CD4-positive, CD25-positive, alpha-beta regulatory T cell (primary cell): ENCODE data around the gene ZNF521. TPM values are rescaled to one million over a fixed set of nuclear protein-coding genes. Genes with fewer than 3 reads are reported as not detected.

Experiments used
- ATAC-seq, 2 donors: fragments of 150-1000 bp; cut with Tn5 transposase; one replicate each; pipeline ENCODE4 v1.10.0; 2021; ENCODE audit warnings: low read depth in 2 of 2, moderate number of reproducible peaks in 2 of 2, moderate library complexity in 1 of 2
- DNase-seq, 3 donors: peaks; one replicate each; pipeline versions ENCODE4 v3.0.0 to v3.0.0-alpha.2; 2012 to 2022; ENCODE audit warnings: mixed read lengths in 1 of 3
- H3K27ac ChIP-seq: one replicate; pipeline ENCODE4 v1.7.0; 2013; ENCODE audit warnings: mild to moderate bottlenecking, low read length; ENCODE audit not compliant: insufficient read depth, poor library complexity, severe bottlenecking
- H3K27me3 ChIP-seq: one replicate; pipeline ENCODE4 v1.7.0; 2013; ENCODE audit warnings: low read length; ENCODE audit not compliant: control insufficient read depth, insufficient read depth
- H3K36me3 ChIP-seq: one replicate; pipeline ENCODE4 v1.7.0; 2013; ENCODE audit warnings: mild to moderate bottlenecking, low read length, moderate library complexity; ENCODE audit not compliant: control insufficient read depth, insufficient read depth
- H3K4me1 ChIP-seq: 2 replicates; pipeline ENCODE4 v1.7.0; 2013; ENCODE audit warnings: mild to moderate bottlenecking, low read length; ENCODE audit not compliant: insufficient read depth, control insufficient read depth, poor library complexity, severe bottlenecking
- H3K4me3 ChIP-seq: one replicate; pipeline ENCODE4 v1.7.0; 2013; ENCODE audit warnings: low read depth, mild to moderate bottlenecking, low read length, moderate library complexity
- H3K9me3 ChIP-seq, 2 experiments: 1 replicate in 1 of 2; 2 replicates in 1 of 2; pipeline ENCODE4 v1.7.0; 2013; ENCODE audit warnings: low read length in 2 of 2, mild to moderate bottlenecking in 1 of 2, moderate library complexity in 1 of 2; ENCODE audit not compliant: control insufficient read depth in 2 of 2
- H3K27ac Mint-ChIP-seq, 3 donors: one replicate each; pipeline ENCODE4 v1.8.0; 2020 to 2022; ENCODE audit warnings: mild to moderate bottlenecking in 3 of 3, mixed read lengths in 3 of 3, moderate library complexity in 2 of 3
- H3K27me3 Mint-ChIP-seq: one replicate; pipeline ENCODE4 v1.8.0; 2022; ENCODE audit warnings: mild to moderate bottlenecking, mixed read lengths
- H3K36me3 Mint-ChIP-seq: one replicate; pipeline ENCODE4 v1.8.0; 2020; ENCODE audit warnings: mixed read lengths
- H3K4me1 Mint-ChIP-seq, 4 donors: one replicate each; pipeline ENCODE4 v1.8.0; 2020 to 2022; ENCODE audit warnings: mixed read lengths in 4 of 4, mild to moderate bottlenecking in 1 of 4
- H3K4me3 Mint-ChIP-seq, 4 donors: one replicate each; pipeline ENCODE4 v1.8.0; 2020 to 2022; ENCODE audit warnings: mild to moderate bottlenecking in 4 of 4, mixed read lengths in 4 of 4, moderate library complexity in 3 of 4
- H3K9me3 Mint-ChIP-seq, 7 donors: one replicate each; pipeline ENCODE4 v1.8.0; 2020 to 2022; ENCODE audit warnings: mixed read lengths in 7 of 7, mild to moderate bottlenecking in 3 of 7, moderate library complexity in 2 of 7
- polyA plus RNA-seq, 4 donors: library from polyadenylated mRNA; unstranded; fragments of 300-500 nt; fragmentation: Illumina TruSeq; gene quantifications; one replicate each; pipeline ENCODE4 v1.2.3, GENCODE V29; 2021
- total RNA-seq: library from RNA; stranded (reverse); gene quantifications from one replicate; pipeline ENCODE4 v1.2.3, GENCODE V29; 2022

ZNF521 gene
- total RNA-seq (1.8 TPM), polyA plus RNA-seq (not detected)

DNA sequence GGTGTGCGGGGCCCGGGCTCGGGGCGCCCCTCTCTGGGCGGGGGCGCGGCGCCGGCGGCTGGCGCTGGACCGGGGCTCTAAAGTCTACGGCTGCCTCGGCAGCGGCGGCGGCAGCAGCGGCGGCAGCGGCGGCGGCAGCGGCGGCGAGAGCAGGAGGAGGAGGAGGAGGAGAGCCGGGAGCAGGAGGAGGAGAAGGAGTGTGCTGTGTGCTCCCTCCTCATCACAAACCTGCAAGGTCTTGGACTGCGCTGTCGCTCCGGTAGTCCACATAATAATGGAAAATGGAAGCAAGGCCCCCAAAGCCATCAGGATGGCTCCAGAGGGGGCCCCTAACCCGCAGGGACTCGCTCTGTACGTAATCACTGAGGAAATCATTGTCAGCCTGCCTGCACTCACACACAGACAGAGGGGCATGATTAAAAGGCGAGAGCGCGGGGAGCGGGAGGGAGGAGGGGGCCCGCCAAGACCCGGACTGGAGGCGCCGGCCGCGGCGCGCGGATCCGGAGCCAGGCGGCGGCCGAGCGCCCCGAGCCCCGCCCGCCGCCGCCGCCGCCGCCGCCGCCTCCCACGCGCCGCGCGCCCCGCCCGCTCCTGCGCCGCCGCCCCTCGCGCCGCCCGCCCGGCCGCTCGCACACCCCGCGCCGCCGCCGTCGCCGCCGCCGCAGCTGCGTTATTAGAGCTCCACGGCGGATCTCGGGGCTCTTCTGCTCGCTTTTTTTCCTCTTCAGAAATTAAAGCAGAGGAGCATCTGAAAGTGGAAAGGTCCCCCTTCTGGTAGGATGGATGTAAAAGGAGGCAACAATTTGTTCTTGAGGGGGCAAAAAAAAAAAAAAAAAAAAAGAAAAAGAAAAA lies at the start of gene ZNF521:
TSS of gene ZNF521 (minus strand) at position 390 of the 852 bp plus-strand sequence. CDS start 1,220 bp downstream, outside the sequence.
- Histone ChIP-seq H3K4me1 (peaks cover 24% of the 10 kb centered on the region), H3K9me3 (no peaks in the 10 kb centered on the region), H3K36me3 (no peaks in the 10 kb centered on the region), H3K4me3 (peak within 1 kb of the TSS; percentile 46), H3K27ac (no peak within 1 kb of the TSS), H3K27me3 (peaks cover 35% of the 10 kb centered on the region)
- Mint-ChIP-seq H3K4me1 (peaks cover 0 to 25% (median 7%) of the 10 kb centered on the region in 4 donors), H3K27me3 (peaks cover 69% of the 10 kb centered on the region), H3K9me3 (peaks cover 0 to 7% (median 3%) of the 10 kb centered on the region in 7 donors), H3K27ac (no peak within 1 kb of the TSS), H3K36me3 (no peaks in the 10 kb centered on the region), H3K4me3 (peak within 1 kb of the TSS; percentile 69 to 86 (median 80))
- ATAC-seq (peak; percentile 57 to 73), DNase-seq (peak in 2 of 3 donors; percentile 11 to 39)

DNA sequence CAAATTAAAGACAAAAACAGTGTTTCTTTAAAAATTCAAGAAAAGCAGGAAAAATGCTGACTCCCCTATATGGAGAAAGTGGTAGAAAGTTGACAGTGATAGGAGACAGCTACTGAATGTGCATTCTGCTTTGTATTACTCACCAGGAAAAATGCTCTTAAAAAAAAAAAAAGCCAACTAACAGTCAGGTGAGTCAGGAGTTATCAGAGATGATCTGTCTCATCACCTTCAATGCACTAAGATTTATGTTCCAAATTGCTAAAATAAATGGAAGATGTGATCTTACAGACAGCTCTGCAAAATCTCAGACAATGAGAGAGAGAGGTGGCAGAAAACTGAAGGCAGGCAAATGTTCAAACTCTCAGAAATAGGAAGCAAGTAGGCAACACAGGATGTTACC lies 47.6 kb upstream of the ZNF521 start:
- Mint-ChIP-seq H3K36me3 (no peaks in the 10 kb centered on the region), H3K4me3 (no peak overlapping the region), H3K9me3 (peaks cover 0 to 7% (median 2%) of the 10 kb centered on the region in 7 donors), H3K27me3 (no peaks in the 10 kb centered on the region), H3K4me1 (no peaks in the 10 kb centered on the region), H3K27ac (no peak overlapping the region)
- H3K4me1 ChIP-seq: no peaks in the 10 kb centered on the region
- no peaks in the 10 kb centered on the region for H3K27me3 ChIP-seq
- no peak overlapping the region for H3K27ac ChIP-seq
- ATAC-seq (no peak), DNase-seq (no peak)
- H3K36me3 ChIP-seq: no peaks in the 10 kb centered on the region
- H3K4me3 ChIP-seq: no peak overlapping the region
- peaks cover 0 to 3% of the 10 kb centered on the region in 2 experiments for H3K9me3 ChIP-seq

DNA sequence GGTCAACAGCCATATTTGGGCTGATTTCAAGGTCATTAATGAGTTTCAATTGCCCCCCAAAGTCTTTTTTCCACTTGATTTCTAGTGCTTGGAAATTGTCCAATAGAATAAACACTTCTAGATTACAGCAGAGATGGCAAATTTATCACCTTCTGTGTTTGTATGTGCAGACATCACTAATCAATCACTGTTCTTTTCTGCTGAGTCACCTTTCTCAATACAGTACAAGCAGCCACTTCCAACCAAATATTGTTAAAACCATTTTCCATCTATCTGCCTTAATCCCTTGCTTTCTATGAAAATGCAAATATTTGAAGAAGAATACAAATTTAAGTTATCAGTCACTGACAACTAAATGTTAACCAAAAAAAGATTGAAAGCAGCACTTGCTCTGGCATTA lies 40.2 kb upstream of the ZNF521 start:
- H3K27ac ChIP-seq: no peak overlapping the region
- H3K4me3 ChIP-seq: no peak overlapping the region
- no peaks in the 10 kb centered on the region for H3K4me1 Mint-ChIP-seq
- H3K27me3 Mint-ChIP-seq: no peaks in the 10 kb centered on the region
- H3K9me3 Mint-ChIP-seq: peaks cover 0 to 8% (median 2%) of the 10 kb centered on the region in 7 donors
- no peak for ATAC-seq
- no peak overlapping the region for H3K4me3 Mint-ChIP-seq
- no peaks in the 10 kb centered on the region for H3K4me1 ChIP-seq
- no peaks in the 10 kb centered on the region for H3K36me3 Mint-ChIP-seq
- no peak for DNase-seq
- H3K27ac Mint-ChIP-seq: no peak overlapping the region
- no peaks in the 10 kb centered on the region for H3K36me3 ChIP-seq
- no peaks in the 10 kb centered on the region for H3K27me3 ChIP-seq
- H3K9me3 ChIP-seq: peaks cover 0 to 3% of the 10 kb centered on the region in 2 experiments

DNA sequence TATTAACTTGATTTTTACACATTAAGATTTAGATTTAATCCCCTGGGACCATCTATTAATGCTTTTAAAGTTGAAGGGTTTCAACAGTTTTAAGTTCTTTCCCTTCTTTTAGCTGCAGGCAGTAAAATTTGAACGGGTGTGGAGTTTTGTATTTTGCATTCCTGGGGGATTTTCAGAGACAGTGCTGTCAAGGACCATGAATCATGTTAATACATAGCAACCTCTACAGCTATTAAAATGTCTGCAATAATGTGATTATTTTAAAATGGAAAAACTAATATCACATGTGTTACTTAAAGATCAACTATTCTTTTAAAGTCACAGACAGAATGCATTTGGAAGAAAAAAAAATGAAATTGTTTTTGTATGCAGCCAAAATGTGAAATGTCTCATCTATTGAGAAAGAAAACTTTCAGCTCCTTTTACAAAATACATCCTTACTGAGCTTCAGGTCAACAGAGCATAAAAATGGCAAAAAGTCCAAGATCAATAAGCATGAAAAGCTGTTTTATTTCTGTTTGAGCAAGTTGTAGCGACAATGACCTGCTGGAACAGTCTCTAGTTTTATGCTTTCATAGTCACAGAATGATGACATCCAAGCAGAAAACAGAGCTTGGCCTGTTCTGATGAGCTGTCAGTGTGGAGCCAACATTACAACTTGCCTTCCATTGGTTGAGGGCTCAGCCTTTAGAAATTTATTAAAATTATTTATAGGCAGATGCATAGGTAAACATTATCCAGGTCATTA lies 21.6 kb upstream of the ZNF521 start:
- Histone ChIP-seq H3K36me3 (no peaks in the 10 kb centered on the region), H3K4me1 (no peaks in the 10 kb centered on the region), H3K27me3 (no peaks in the 10 kb centered on the region), H3K9me3 (no peaks in the 10 kb centered on the region), H3K27ac (no peak overlapping the region), H3K4me3 (no peak overlapping the region)
- DNase-seq (no peak), ATAC-seq (no peak)
- Mint-ChIP-seq H3K9me3 (peaks cover 0 to 2% (median 0%) of the 10 kb centered on the region in 7 donors), H3K36me3 (no peaks in the 10 kb centered on the region), H3K4me1 (no peaks in the 10 kb centered on the region), H3K27ac (no peak overlapping the region), H3K27me3 (no peaks in the 10 kb centered on the region), H3K4me3 (no peak overlapping the region)

DNA sequence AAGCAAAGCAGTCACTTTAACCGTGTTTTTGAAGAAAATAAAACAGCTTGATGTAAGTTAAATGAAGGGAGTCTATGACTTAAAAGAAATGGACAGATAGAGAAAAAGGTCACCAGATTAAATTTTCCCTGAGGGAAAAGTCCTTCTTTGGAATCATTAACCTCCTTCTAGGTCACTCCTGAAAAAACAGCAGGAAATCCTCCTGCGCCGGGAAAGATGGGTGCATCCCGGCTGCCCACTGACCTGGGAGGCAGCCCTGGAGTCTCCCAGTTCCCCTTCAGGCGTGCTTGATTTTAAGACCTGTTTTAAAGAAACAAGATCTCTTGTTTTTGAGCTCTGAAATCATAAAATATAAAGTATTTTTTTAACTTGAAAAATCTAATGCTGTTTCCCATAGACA lies 18.4 kb upstream of the ZNF521 start:
- H3K4me3 ChIP-seq: no peak overlapping the region
- Mint-ChIP-seq H3K36me3 (no peaks in the 10 kb centered on the region), H3K9me3 (no peaks in the 10 kb centered on the region), H3K4me1 (no peaks in the 10 kb centered on the region), H3K4me3 (no peak overlapping the region), H3K27ac (no peak overlapping the region), H3K27me3 (peaks cover 4% of the 10 kb centered on the region)
- no peaks in the 10 kb centered on the region for H3K9me3 ChIP-seq
- H3K27me3 ChIP-seq: no peaks in the 10 kb centered on the region
- no peak overlapping the region for H3K27ac ChIP-seq
- no peaks in the 10 kb centered on the region for H3K4me1 ChIP-seq
- no peaks in the 10 kb centered on the region for H3K36me3 ChIP-seq
- DNase-seq: no peak
- ATAC-seq: no peak

DNA sequence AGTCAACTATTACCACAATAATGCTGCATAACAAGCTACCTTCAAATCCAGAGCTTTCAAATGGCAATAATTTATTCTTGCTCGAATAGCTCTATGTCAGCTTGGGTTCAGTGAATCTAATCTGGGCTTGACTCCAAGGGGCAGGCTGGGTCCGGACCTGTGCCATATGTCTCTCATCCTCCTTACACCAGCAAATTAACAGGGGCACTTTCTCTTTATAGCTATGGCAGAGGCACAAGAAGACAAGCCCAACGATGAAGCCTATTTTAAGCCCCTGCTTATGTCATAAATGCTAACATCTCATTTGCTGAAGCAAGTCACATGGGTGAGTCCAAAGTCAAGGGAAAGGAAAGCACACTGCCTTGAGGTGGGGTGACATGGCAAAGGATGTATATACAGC lies 13.3 kb upstream of the ZNF521 start:
- Histone ChIP-seq H3K27me3 (no peaks in the 10 kb centered on the region), H3K4me1 (no peaks in the 10 kb centered on the region), H3K4me3 (no peak overlapping the region), H3K36me3 (no peaks in the 10 kb centered on the region), H3K27ac (no peak overlapping the region), H3K9me3 (no peaks in the 10 kb centered on the region)
- Mint-ChIP-seq H3K4me3 (no peak overlapping the region), H3K27me3 (peaks cover 16% of the 10 kb centered on the region), H3K36me3 (no peaks in the 10 kb centered on the region), H3K9me3 (peaks cover 0 to 8% (median 0%) of the 10 kb centered on the region in 7 donors), H3K27ac (no peak overlapping the region), H3K4me1 (no peaks in the 10 kb centered on the region)
- no peak for ATAC-seq
- DNase-seq: no peak

DNA sequence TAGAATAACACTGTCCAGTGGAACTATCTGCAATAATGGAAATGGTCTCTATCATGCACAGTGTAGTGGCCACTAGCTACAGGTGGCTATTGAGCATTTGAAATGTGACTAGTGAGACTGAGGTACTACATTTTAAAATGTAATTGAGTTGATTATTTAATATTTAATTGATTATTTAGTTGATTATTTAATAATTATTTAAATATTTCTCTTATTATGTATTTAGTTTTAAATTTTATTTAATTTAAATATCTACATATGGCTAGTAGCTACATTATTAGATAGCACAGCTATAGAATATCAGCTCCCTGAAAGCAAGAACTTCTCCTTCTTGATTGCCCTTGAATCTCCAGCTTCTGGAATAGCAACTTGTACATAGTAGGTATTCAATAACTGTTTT lies 12.8 kb upstream of the ZNF521 start:
- ATAC-seq: no peak
- H3K27me3 Mint-ChIP-seq: peaks cover 17% of the 10 kb centered on the region

More for the DNA sequence above, 12.8 kb upstream of the ZNF521 start:
- Mint-ChIP-seq H3K36me3 (no peaks in the 10 kb centered on the region), H3K4me1 (no peaks in the 10 kb centered on the region), H3K9me3 (peaks cover 0 to 8% (median 0%) of the 10 kb centered on the region in 7 donors), H3K4me3 (no peak overlapping the region), H3K27ac (no peak overlapping the region)
- Histone ChIP-seq H3K4me3 (no peak overlapping the region), H3K36me3 (no peaks in the 10 kb centered on the region), H3K4me1 (no peaks in the 10 kb centered on the region), H3K27me3 (no peaks in the 10 kb centered on the region), H3K9me3 (no peaks in the 10 kb centered on the region), H3K27ac (no peak overlapping the region)
- no peak for DNase-seq
